ENCODE results near the gene PNLIPRP3.

DNA sequence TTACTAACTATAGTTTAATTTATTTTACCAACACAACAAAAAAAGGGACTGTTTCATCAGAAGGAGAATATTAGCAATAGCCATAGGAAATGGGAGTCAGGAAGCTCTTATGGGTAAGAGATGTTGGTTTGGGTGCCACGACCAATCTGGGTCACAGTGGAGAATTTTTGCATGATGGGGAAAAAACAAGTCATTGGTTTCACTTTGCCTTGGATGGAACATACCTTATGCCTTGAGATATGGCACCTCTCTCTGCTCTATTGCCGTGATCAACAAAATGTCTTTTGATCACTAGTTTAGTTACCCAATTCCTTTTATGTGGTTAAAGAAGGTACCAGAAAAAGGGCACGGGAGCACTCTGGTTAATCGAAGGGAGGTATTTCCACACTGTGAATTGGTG lies 48.2 kb downstream of the PNLIPRP3 start:
- TF ChIP-seq, protein P1, sequence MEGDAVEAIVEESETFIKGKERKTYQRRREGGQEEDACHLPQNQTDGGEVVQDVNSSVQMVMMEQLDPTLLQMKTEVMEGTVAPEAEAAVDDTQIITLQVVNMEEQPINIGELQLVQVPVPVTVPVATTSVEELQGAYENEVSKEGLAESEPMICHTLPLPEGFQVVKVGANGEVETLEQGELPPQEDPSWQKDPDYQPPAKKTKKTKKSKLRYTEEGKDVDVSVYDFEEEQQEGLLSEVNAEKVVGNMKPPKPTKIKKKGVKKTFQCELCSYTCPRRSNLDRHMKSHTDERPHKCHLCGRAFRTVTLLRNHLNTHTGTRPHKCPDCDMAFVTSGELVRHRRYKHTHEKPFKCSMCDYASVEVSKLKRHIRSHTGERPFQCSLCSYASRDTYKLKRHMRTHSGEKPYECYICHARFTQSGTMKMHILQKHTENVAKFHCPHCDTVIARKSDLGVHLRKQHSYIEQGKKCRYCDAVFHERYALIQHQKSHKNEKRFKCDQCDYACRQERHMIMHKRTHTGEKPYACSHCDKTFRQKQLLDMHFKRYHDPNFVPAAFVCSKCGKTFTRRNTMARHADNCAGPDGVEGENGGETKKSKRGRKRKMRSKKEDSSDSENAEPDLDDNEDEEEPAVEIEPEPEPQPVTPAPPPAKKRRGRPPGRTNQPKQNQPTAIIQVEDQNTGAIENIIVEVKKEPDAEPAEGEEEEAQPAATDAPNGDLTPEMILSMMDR (IDR thresholded peaks at IDR 0.05; ENCODE audit: insufficient read depth, low read depth, low read length), result no peak
- TF ChIP-seq EZH2 (IDR thresholded peaks at IDR 0.05; ENCODE audit: insufficient read depth, low read length), result no peak

All from astrocyte (in vitro differentiated cells and primary cell).